ENCODE data around the gene EEF1E1.

Gene EEF1E1

DNA sequence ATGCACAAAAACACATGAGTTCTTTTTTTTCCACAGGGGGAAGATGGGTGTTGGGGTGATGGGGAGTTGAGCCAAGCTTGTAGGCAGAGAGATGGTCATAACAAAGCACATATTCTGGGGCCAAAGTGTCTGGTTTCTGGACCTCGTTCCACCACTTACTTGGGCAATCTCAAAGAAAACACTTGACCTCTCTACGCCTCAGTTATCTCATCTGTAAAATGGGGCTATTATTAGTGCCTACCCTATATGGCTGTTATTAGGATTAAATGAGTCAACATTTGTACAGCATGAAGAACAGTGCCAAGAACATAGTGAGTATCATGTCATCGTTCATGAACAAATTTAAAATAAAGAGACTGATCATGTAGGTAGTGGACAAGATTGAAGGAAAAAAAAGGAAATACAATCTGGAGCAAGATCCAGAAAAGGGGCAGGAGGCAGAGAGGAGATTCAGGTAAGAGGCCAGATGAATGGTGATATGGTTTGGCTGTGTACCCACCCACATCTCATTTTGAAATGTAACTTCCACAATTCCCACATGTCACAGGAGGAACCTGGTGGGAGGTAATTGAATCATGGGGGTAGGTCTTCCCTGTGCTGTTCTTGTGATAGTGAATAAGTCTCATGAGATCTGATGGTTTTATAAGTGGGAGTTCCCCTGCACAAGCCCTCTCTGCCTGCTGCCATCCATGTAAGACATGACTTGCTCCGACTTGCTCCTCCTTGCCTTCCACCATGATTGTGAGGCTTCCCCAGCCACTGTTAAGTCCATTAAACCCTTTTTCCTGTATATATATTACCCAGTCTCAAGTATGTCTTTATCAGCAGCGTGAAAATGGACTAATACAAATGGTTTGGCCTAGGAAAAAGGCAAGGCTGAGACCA, 14.2 kb downstream of the EEF1E1 start:
- no peak for DNase-seq

DNA sequence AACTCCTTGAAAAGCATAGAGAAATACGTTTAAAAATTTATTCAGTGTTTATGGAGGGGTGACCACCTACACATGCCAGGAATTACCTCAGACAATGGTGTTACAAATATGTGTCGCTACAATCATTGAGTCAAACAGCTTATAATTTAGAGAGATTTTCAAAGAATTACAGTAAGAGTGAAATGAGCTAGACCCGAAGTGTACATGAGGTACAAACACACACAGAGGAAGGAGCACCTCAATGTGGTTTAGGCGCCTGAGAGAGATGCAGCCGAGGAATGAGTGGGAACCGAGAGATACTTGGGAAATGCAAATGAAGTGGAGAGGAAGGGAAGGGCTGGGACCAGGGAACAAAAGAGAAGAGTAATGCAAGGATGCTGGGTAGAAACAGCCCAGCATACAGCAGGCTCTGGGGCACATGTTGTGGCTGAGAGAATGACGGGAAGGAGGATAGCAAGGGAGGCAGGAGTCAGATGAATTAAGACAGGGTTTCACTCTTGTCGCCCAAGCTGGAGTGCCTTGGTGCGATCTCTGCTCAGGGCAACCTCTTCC, 15.5 kb downstream of the EEF1E1 start:
- DNase-seq: no peak

DNA sequence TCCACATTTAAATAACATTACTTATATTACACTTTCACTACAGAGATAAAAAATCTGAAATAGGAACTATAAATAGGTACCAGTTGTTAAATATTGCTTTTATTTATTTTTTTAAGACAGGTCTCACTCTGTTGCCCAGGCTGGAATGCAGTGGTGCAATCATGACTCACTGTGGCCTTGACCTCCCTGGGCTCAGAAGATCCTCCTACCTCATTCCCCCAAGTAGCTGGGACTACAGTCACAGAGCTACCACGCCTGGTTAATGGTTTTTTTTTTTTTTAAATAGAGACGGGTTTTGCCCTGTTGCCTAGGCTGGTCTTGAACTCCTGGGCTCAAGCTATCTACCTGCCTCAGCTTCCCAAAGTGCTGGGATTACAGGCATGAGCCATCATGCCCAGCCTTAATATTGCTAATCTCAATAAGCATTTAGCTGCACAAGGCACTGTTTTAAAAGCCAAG, 17.3 kb downstream of the EEF1E1 start:
- DNase-seq: peak; percentile 59

DNA sequence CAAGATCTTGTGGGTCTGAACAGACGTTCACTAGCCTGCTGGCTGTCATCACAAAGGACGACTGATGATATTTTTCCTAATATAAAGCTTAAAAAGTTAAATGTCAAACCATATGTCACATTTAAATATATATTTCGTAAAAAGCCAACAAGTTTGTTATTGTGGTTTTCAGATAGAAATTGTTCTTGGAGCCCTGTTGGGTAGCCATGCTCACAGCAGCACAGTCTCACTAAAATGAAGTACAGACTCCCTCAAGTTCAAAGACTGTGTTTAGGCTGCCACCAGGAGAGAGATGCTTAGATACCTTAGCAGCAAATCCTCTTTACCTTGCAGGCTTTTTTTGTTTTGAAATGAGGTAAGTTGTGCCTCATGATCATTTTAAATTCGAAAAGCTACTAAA, 17.8 kb downstream of the EEF1E1 start:
- DNase-seq: no peak

DNA sequence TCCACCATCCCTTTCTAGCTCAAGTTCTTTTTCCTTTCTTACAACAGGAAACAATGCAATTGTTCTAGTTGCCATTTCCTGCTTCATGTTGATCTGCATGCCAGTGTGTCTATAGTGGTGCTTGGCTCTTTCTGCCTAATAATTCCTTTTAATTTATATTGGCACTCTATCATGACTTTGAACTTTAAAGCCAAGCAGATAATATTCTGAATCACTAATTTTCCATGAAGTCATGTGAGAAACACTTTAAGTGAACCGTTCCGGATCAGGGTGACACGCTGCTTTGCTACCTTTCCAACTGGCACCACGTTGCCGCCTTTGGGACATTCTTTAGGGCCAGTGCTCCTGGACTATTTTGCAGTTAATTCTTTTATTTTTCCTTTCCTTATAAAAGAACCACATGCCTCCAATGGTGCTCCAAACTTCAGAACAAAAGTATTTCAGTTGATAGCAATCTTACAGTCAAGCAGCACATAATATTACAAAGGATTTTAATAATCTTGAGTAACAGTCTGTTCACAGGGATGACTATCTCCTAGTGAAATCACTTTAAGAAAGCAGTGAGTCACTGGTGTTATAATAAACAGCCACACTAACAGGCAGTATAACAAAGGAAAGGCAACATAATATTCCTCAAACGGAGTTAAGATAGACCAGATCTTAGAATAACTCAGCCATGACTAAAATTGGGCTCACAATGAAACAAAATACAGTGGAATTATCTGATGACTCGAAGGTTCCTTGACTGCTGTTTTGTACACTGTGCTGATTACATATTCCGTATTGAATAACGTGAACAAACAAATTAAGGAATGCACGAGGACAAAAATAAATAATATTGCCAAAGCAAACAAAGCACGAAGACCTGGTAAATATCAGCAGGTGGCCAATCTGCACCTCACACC, 19.1 kb downstream of the EEF1E1 start:
- DNase-seq: no peak

DNA sequence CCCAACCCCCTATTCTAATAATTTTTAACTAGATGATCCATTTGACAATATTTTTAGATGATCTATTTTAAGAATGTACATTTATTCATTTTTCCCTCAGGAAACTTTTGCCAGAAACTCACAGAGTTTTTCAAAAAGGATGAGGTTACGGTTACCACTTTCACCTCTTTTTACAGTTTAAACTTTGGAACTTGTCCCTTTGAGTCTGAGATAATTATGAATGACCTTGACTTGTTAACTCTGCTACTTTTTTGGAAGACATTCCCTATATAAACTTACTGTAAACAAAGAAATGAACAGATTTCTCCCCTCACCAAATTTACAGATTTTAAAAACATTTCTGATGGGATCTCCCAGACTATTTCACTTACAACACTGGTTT, 19.8 kb downstream of the EEF1E1 start:
- no peak for DNase-seq

DNA sequence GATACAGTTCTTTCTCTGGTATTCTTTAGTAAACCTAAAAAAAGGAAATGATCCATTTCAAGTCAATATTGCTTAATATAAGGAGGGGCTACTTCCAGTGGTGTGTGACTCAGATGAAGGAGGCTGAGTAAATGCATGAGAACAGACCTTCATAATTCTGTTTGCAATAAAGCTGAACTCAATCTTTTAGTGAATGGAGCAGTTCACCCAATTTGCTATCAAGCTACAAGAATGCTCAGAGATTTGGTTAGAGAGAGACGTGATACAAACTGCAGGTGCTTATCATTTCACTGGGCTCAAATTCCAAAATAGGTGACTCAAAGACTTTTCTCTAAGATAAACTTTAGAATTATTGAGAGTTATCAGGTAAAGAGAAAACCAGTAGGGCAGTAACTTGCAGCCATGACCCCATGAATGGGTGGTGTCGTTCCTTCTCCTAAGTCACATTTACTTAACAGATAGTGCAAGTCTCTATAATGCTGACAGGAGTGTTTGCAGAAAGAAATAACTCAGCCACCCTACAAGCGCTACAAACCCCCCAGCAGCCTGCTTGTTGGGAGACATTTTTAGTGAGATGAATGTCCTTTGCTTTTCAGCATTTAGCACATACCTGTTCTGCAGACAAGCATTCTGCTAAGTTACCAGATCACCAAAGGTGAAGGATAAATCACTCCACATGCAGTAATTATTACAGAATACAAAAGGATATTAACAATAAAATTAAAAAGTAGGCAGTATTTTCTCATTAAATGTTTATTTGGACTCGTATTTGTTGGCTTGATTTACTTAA, 21.8 kb downstream of the EEF1E1 start:
- DNase-seq: no peak

DNA sequence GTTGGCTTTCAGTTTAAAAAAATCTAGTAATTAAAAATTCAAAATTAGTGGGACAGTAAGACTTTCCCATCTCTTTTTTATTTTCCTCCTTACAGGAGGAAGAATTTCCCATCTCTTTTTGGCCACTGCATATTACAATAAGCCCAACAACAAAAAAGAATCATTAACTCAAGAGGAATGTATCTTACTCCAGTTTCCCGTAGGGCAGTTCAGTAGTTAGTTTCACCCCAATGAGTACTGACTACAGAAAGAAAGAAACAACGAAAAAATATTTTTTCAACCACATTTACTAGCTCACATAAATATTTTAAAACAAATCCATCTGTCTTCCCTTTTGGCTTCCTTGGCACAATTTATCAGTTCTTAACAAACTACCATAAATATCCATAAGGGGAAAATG, 23.2 kb downstream of the EEF1E1 start:
- no peak for DNase-seq

DNA sequence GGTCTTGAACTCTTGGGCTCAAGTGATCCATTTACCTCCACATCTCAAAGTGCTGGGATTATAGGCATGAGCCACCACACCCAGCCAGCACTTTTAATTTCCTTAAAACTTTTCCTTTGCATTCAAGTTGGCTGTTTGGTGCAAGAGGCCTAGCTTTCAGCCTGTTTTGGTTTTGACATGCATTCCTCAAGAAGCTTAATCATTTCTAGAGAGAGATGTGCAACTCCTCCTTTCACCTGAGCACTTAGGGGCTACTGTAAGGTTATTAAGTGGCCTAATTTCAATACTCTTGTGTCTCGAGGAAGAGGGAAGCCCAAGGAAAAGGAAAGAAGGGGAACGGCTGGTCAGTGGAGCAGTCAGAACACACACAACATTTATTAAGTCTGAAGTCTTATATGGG, 24.4 kb downstream of the EEF1E1 start:
- no peak for DNase-seq

DNA sequence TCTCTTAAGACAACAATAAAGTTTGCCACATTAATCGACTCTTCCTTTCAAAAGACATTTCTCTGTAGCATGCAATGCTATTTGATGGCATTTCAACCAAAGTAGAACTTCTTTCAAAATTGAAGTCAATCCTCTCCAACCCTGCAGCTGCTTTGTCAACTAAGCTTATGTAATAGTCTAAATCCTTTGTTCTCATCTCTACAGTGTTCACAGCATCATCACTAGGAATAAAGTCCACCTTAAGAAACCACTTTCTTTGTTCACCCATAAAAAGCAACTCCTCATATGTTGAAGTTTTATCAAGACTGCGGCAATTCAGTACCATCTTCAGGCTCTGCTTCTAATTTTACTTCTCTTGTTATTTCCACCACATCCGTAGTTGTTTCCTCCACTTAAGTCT, 26.6 kb downstream of the EEF1E1 start:
- DNase-seq: no peak

DNA sequence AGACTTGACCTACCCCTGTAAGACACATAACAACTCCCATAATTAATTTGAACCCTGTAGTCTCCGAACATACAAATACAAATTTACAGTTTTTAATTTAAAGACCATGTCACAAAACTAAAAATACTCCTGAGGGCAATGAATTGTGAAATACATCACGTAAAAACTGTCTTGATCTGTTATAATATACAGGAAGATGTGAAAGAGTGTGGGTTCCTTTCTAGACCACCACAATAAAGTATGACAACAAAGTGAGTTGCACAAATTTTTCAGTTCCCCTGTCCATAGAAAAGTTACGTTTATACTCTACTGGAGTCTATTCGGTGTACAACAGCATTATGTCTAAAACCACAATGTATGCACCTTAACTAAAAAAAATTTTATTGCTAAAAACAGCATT, 27.2 kb downstream of the EEF1E1 start:
- no peak for DNase-seq

DNA sequence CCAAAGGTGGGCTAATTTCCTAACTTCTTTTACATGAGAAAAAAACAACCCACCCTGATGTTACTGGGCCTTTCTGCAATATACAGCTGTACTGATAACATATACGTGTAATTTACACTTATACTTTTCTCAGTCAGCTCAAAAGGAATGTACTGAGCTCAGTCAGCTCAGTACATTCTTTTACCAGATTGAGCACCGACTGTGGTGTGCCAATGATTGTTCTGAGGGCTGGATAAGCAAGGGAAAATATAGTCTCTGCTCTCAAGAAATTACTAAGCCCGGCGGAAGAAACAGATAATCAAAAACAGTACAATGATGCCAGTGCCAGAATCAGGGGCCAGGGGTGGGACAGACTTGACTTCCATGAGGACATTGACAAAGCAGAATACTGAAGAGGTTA, 28.1 kb downstream of the EEF1E1 start:
- no peak for DNase-seq

DNA sequence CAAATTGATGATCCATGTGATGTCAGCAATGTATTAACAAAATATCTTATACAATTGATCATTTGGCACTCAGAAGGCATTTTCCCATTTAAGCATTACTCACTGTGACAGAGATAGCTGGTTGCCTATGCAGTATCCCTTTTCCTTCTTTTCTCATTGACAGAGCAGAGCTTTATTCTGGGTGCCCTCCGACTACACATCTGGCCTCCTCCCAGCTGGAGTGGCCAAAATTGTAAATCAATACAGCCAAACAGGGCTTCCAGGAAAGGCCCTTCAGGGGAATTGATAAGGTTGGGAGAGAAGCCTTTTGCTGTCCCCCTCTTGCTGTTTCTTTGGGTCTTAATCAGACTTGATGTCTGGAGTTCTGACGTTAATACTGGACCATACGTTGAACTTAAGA, 28.6 kb downstream of the EEF1E1 start:
- DNase-seq: no peak

DNA sequence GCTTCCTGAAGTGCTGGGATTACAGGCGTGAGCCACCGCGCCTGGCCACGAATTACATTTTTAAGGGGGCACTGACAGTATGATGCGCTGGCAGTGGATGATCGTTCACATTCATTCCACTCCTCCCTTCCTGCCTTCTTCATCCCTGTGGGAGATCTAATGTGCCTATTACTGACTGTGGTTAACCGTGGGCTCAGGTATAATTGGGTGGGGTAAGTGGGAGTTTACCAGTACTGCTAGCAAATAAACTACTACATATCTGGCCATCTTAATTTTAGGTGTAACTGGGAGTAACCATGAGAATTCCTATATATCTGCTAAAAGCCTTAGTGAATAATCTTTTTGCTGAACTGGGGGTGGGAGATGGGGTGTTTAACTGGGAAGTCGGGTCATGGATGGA, 31.6 kb downstream of the EEF1E1 start:
- no peak for DNase-seq

DNA sequence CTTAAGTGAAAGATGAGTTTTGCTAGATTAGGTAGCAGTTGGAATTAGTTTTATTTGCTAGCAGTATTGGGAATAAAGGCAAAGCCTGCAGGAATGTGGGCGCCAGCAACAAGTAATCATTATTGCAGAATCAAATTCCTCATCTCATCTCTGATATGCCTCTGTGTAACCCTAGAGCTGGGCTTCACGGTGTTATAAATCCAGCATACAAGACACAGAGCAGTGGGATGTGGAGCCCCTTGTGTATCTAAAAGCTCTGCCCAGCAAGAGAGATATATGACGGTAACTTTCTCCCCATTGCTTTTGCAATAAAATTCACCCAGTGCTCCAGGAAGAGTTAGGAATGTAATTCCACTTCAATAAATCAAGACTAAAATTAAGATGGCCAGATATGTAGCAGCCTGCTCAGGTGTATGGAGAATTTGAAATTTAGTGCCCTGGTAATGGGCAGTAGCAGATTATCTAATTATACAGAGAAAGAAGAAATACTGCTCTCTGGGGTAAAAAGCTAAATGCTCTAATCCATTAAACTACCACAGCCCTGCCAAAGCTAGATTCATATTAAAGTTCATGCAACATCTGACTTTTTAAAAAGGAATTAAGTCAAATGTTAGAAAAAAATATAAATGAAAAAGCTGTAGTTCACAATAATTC, 32.6 kb downstream of the EEF1E1 start:
- DNase-seq: no peak

DNA sequence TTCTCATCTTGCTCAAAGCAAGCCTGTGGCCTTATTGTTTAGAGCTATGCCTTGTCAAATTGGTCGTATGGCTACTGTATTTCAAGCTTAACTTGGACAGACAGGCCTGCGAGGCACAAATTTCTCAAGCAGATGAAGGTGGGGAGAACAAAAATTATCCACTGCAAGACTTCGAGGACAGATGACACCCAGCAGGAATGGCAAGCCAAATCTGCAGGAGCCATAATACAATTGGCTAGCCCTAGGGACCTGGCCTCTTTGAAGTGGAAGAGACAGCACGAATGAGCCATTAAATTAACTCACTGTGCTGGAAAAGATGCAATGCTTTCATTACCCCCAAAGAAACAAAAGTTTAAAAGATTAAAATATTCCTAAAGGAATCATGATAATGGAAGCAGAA, 33.2 kb downstream of the EEF1E1 start:
- no peak for DNase-seq

DNA sequence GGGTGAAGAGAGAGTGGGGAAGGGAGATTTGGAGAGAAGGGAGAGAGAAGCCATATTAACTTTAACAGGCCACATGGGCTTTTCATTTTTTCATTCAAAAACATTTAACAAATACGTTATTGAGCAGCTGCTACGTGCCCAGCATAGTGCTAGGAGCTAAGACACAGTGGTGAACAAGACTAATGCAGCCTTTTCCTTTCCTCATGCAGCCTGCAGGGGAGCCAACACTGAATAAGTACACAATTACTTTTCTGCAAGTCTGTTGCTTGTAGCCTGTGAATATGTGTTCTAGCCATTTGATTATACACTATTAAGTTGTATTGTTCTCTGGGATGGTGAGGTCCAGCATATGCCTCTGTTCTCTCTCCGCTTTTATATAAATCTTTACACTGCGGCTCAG, 36.2 kb downstream of the EEF1E1 start:
- DNase-seq: no peak

DNA sequence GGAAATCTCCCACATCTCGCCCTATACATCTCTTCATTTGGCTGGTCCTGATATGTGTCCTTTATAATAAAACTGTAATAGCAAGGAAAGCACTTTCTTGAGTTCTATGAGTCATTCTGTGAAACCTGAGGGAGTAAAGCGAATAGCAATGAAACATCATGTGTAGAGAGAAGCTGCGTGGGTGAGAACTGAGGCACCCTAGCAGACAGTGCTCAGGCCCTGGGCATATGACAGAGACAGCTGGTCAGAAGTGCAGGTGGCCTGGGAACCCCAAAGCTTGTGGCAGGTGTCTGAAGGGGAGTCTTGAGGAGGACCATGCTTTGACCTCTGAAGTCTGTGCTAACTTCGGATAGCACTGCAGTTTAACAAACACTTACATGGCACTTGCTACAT, 36.8 kb downstream of the EEF1E1 start:
- no peak for DNase-seq

DNA sequence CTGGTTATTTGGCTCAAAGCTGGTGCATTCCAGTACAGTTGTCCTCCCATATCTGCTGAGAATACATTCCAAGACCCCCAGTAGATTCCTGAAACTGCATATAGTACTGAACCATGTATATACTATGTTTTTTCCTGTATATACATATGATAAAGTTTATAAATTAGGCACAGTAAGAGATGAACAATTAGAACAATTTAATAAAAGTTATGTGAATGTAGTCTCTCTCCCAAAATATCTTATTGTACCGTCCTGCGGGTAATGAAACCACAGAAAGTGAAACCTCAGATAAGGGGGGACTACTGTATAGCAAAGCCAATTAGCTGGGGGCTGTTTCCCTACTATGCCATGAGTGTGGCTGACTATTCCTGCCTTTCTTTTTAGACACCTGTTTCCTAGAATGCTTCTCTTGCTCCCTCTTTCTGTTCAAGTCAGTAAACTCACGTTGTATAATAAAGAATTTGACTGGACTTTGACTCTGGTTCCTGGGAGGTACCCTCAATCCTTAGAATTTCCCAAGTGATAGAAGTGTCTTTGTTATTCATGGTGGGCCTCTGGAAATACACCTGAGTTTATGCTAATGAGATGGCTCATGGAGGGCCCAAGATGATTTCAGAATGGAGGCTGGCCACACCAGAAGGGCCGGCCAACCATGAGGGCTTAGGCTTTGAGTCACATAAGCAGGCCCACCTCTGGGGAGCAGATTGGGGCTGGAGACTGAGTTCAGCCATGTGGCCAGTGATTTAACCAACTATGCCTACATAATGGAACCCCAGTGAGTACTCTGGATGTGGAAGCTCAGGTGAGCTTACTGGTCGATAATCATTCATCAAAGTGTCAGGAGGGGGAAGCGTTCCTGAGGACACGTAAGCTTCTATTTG, 37.5 kb downstream of the EEF1E1 start:
- no peak for DNase-seq

DNA sequence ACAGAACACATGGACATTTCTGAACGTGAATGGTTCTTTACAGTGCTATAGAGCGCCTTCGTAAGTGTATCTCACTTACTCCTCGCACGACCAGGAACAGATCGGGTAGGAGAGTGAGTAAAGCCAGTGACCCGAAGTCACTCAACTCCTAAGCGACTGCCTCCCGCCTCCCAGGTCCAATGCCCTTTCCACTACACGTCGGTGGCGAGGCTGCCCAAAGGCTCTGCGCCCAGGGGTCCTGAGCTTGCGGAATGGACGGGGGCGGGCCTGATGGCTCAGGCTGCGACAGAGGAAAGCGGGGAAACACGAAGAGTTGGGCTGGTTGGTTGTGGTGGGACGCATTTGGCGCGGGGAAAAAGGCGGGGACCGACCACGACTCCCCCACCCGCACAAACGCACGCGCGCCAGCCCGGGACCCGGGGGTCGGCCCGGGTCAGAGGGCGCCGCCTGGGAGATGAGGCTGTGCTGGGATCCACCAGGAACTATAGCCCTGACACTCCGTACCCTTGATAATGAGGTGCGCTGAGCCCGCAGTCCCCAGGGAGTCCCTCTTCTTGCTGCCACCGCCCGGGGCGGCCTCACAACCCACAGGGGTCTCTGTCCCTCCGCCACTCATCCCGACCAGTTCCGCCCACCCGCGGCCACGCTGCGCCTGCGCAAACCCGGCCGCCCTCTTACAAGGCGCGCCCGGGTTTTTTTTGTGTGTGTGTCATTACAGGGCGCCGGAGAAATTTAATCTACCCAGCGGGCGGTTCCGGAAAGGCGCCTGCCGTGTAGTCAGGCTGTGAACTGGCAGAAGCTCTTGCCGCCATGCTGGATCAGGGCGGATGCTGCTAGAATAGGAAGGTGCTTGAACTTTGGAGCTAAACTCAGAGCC, 38.3 kb downstream of the EEF1E1 start, which contains the start of gene BLOC1S5:
Gene BLOC1S5, minus strand, starts transcription at position 629 of the 877 bp plus-strand sequence. Its CDS starts 13 bp downstream, at position 616.
- DNase-seq: peak; percentile 97

Data from CD4-positive, alpha-beta T cell treated with Interleukin-15 for 1 hour (primary cell).